IMR-90 (cell line): ENCODE results near the gene SUDS3. TPM values are rescaled to one million over a fixed set of nuclear protein-coding genes. Genes with fewer than 3 reads are reported as not detected.

Experiments used
- RAD21 ChIP-seq: IDR thresholded peaks from 2 replicates; pipeline ENCODE4 v1.6.1; 2012; ENCODE audit warnings: low read length, improper control_type of control experiment
- RFX5 ChIP-seq: IDR thresholded peaks from 2 replicates; pipeline ENCODE4 v1.8.0; 2012; ENCODE audit warnings: low read depth, mild to moderate bottlenecking, low read length, moderate library complexity
- USF2 ChIP-seq: fragments of 150-350 bp; IDR thresholded peaks from 2 replicates; pipeline ENCODE4 v1.6.1; 2017; ENCODE audit warnings: mild to moderate bottlenecking, antibody characterized with exemption, low read length, low read depth
- polyA plus RNA-seq, 3 experiments: library from polyadenylated mRNA; depleted of rRNA; stranded (reverse); fragments of >200 nt; gene quantifications; 2 replicates each; pipeline ENCODE4 v1.2.3, GENCODE V29; 2012; ENCODE audit warnings: low replicate concordance in 1 of 3
- total RNA-seq: library from RNA; depleted of rRNA; stranded (reverse); fragments of >200 nt; gene quantifications from 2 replicates; pipeline ENCODE4 v1.2.3, GENCODE V29; 2012

The SUDS3 gene
- total and polyA plus RNA-seq, 2 of the 4 experiments (the other 2 are of a cell fraction) = 13.4 to 13.8 TPM

- no peak for TF ChIP-seq RAD21
- no peak for TF ChIP-seq USF2
- no peak for TF ChIP-seq RFX5
These were observed 3.5 kb upstream of the SUDS3 start, which contains the start of gene TAOK3 (continued) for GRCh38 chr12:118372541-118373495.
